SU-DHL-6 (cell line): ENCODE results near the gene GNAI1.

Experiments
- H2AFZ ChIP-seq: fragments of 200-600 bp; sonication (generic); 2 replicates; pipeline ENCODE4 v1.6.1; 2014; ENCODE audit warnings: low read depth, mild to moderate bottlenecking, moderate library complexity, mixed read lengths, antibody characterized with exemption, low read length; ENCODE audit not compliant: severe bottlenecking
- H3F3A ChIP-seq: fragments of 200-600 bp; shearing (Covaris generic); 2 replicates; pipeline ENCODE4 v1.6.0; 2016; ENCODE audit warnings: antibody characterized with exemption, mild to moderate bottlenecking; ENCODE audit not compliant: insufficient read depth
- H3K27ac ChIP-seq: fragments of 200-600 bp; sonication (generic); 2 replicates; pipeline ENCODE4 v1.5.1; 2016; ENCODE audit warnings: low read depth, mild to moderate bottlenecking, low read length, moderate library complexity, mixed read lengths
- H3K27me3 ChIP-seq: fragments of 200-600 bp; sonication (generic), shearing (Covaris generic); 2 replicates; pipeline ENCODE4 v1.6.0; 2014; ENCODE audit warnings: mild to moderate bottlenecking, low read length
- H3K36me3 ChIP-seq: fragments of 200-600 bp; sonication (generic); 2 replicates; pipeline ENCODE4 v1.6.1; 2014; ENCODE audit warnings: mild to moderate bottlenecking, low read length, mixed read lengths
- H3K4me2 ChIP-seq: fragments of 300-600, 200-600 bp; shearing (Covaris generic), sonication (generic); 2 replicates; pipeline ENCODE4 v1.6.0; 2014; ENCODE audit warnings: low read length, low read depth, mild to moderate bottlenecking; ENCODE audit not compliant: poor library complexity, severe bottlenecking
- H3K4me3 ChIP-seq: fragments of 200-600 bp; sonication (generic); 2 replicates; pipeline ENCODE4 v1.5.1; 2014; ENCODE audit warnings: antibody characterized with exemption, low read length, mild to moderate bottlenecking, mixed read lengths; ENCODE audit not compliant: insufficient read depth, poor library complexity, severe bottlenecking
- H3K79me2 ChIP-seq: fragments of 200-600 bp; sonication (generic); 2 replicates; pipeline ENCODE4 v1.6.1; 2014; ENCODE audit warnings: mild to moderate bottlenecking, low read length, moderate library complexity; ENCODE audit not compliant: insufficient read depth
- H3K9ac ChIP-seq: fragments of 200-600 bp; sonication (generic); 2 replicates; pipeline ENCODE4 v1.7.0; 2014; ENCODE audit warnings: mild to moderate bottlenecking, low read length
- H3K9me2 ChIP-seq: fragments of 200-600 bp; sonication (generic); replicated peaks from 2 replicates; pipeline ENCODE4 v1.6.1; 2014; ENCODE audit warnings: low read length; ENCODE audit not compliant: insufficient read depth
- H3K9me3 ChIP-seq: fragments of 200-600 bp; sonication (generic); 2 replicates; pipeline ENCODE4 v1.6.1; 2014; ENCODE audit warnings: low read length, mixed read lengths; ENCODE audit not compliant: insufficient read depth
- H4K20me1 ChIP-seq: fragments of 200-600 bp; sonication (generic); 2 replicates; pipeline ENCODE4 v1.6.1; 2014; ENCODE audit warnings: low read depth, mild to moderate bottlenecking, antibody characterized with exemption, low read length, moderate library complexity, mixed read lengths
- CTCF ChIP-seq: fragments of 200-600 bp; sonication (generic); IDR thresholded peaks from one replicate; pipeline ENCODE4 v1.5.1; 2017; ENCODE audit warnings: antibody characterized with exemption, mild to moderate bottlenecking, low read length, moderate library complexity; ENCODE audit not compliant: insufficient read depth, poor library complexity, severe bottlenecking
- EZH2phosphoT487 ChIP-seq: fragments of 200-600 bp; sonication (generic), shearing (Covaris generic); conservative IDR thresholded peaks from 2 replicates; pipeline ENCODE4 v1.6.1; 2018; ENCODE audit warnings: mild to moderate bottlenecking, antibody characterized with exemption, low read length, moderate library complexity, mixed read lengths

The GNAI1 gene

DNA sequence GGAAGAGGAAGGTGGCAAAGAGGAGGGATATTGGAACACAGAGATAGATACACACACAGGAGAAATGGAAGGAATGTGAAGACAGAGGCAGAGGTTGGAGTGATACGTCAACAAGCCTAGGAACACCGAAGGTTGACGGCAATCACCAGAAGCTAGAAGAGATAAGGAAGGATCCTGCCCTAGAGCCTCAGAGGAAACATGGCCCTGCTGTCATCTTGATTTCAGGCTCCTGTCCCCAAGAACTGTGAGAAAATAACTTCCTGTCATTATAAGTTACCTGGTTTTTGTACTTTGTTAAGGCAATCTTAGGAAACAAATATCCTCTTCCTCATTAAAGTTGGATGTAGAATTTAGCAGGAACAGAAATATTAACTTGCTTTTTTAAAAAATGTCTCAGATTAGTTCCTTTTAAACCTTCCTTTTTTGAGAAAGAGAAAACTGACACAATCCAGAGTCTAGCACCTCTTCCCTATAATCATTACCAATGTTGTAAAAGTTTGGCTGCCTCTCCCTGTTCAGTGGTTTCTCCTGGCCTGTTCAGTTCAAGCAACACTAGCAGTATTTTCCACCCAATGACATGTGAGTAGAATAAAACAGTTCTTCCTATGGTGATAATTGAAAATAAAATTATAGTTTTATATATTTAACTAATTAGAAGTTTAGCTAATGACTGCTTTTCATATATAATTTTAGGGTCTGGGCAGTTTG is 28.8 kb upstream of the GNAI1 start:
- H3K36me3 ChIP-seq = no peaks in the 10 kb centered on the region
- no peaks in the 10 kb centered on the region for H3K79me2 ChIP-seq
- no peaks in the 10 kb centered on the region for H4K20me1 ChIP-seq
- no peak overlapping the region for H3K9ac ChIP-seq
- no peak overlapping the region for H3K27ac ChIP-seq
- no peaks in the 10 kb centered on the region for H3K9me3 ChIP-seq
- TF ChIP-seq EZH2phosphoT487 = no peak
- no peak for TF ChIP-seq CTCF
- no peak overlapping the region for H3K4me2 ChIP-seq
- H3K4me3 ChIP-seq = no peak overlapping the region
- no peaks in the 10 kb centered on the region for H3K9me2 ChIP-seq
- H3K27me3 ChIP-seq = no peaks in the 10 kb centered on the region
- no peaks in the 10 kb centered on the region for H3F3A ChIP-seq
- no peak overlapping the region for H2AFZ ChIP-seq

GRCh38 chr7:80106498-80107113 is 28.0 kb upstream of the GNAI1 start:
- Histone ChIP-seq H3F3A (no peaks in the 10 kb centered on the region), H3K27me3 (no peaks in the 10 kb centered on the region), H3K9me2 (no peaks in the 10 kb centered on the region), H3K27ac (no peak overlapping the region), H3K9me3 (no peaks in the 10 kb centered on the region), H2AFZ (no peak overlapping the region), H4K20me1 (no peaks in the 10 kb centered on the region), H3K36me3 (no peaks in the 10 kb centered on the region), H3K4me3 (no peak overlapping the region), H3K4me2 (no peak overlapping the region), H3K9ac (no peak overlapping the region), H3K79me2 (no peaks in the 10 kb centered on the region)
- TF ChIP-seq CTCF (no peak), EZH2phosphoT487 (no peak)

DNA sequence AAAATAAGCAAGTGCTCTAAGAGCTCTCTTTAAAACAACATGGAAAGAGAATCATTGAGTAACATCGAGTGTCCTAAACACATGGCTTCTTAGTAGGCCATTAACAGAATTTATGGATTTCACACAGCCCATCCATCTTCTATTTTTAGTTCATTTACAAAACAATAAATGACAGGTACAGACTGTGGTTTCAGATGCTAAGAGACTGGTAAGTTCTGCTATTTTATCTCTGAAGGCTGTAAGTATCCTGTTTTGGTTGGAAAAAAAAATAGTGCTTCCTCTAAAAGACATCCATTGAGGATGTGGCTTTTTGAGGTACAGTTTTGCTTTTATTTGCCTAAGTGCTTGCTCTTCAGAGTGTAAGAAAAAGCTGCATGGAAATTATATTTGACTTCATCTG is 27.4 kb upstream of the GNAI1 start:
- Histone ChIP-seq H3K9me3 (no peaks in the 10 kb centered on the region), H3K27ac (no peak overlapping the region), H4K20me1 (no peaks in the 10 kb centered on the region), H2AFZ (no peak overlapping the region), H3K4me2 (no peak overlapping the region), H3K79me2 (no peaks in the 10 kb centered on the region), H3K9ac (no peak overlapping the region), H3K27me3 (no peaks in the 10 kb centered on the region), H3K9me2 (no peaks in the 10 kb centered on the region), H3K4me3 (no peak overlapping the region), H3K36me3 (no peaks in the 10 kb centered on the region), H3F3A (no peaks in the 10 kb centered on the region)
- TF ChIP-seq EZH2phosphoT487 (no peak), CTCF (no peak)
